ENCODE data around the gene CLINT1. TPM values are rescaled to one million over a fixed set of nuclear protein-coding genes. Genes with fewer than 3 reads are reported as not detected.

Gene CLINT1
- total and polyA plus RNA-seq, 2 of the 13 experiments (the other 11 are each of a cell fraction or from before 2014, with no cell fraction given) = 64.0 to 104 TPM

- H3K4me2 ChIP-seq (ENCODE audit: low read depth, low read length) = no peak overlapping the region
- 0 out of 5 replicates have a peak, but pooled peaks cover 0 to 3% of the 10 kb centered on the region in 2 experiments for H3K36me3 ChIP-seq (replicated peaks in 1 of 2; ENCODE audit: control insufficient read depth in 1 of 2, insufficient read depth in 2 of 2, low read length in 2 of 2)
- in situ Hi-C loops (cut with HindIII; ENCODE audit: extremely low pct_ligation_motif_present, low pct_unique_long_range_greater_than_20kb) (loop anchor here (10.0 kb wide), 1 partner anchor 86 kb away; no protein-coding TSS in a partner anchor), intact Hi-C loops (cut with micrococcal nuclease; ENCODE audit: unreplicated experiment) (no loop called here)
- CTCF ChIA-PET (ENCODE audit: low intra/inter-chr PET ratio, low total read pairs) = interaction anchor here (0.8 kb wide), 1 partner anchor 8 kb away, joined by 3 read pairs; no protein-coding TSS in a partner anchor
- H3K27me3 ChIP-seq (ENCODE audit: control insufficient read depth in 1 of 2, insufficient read depth in 2 of 2, low read length in 2 of 2) = no peaks in the 10 kb centered on the region
- H2AFZ ChIP-seq (ENCODE audit: low read length) = no peak overlapping the region
- H3K9me3 ChIP-seq (ENCODE audit: low read length) = no peaks in the 10 kb centered on the region
- peaks cover 43% of the 10 kb centered on the region for H3K79me2 ChIP-seq (ENCODE audit: insufficient read depth, low read length)
- FAIRE-seq (no peak), ATAC-seq (peak; percentile 75), DNase-seq (ENCODE audit: low spot score) (no peak)
- H3K4me1 ChIP-seq (ENCODE audit: insufficient read depth, low read length) = 0 out of 2 replicates have a peak, but pooled peaks cover 8% of the 10 kb centered on the region
- BruUV-seq (replicated peaks) = no TSS peak
- H3K4me3 ChIP-seq (replicated peaks in 1 of 3; ENCODE audit: insufficient read depth in 1 of 3, low read depth in 2 of 3, low read length in 3 of 3) = no peak overlapping the region
- 98% methylated on average over 4 of the region's 4 CpGs for WGBS (ENCODE audit: low lambda C conversion rate)
- no peak for TF ChIP-seq ZNF251 (CRISPR knock-in tag; IDR thresholded peaks at IDR 0.05)
- TF ChIP-seq ZNF136 (CRISPR knock-in tag; IDR thresholded peaks at IDR 0.05; ENCODE audit: low read depth) = no peak
- no peak for TF ChIP-seq TRIM22 (IDR thresholded peaks at IDR 0.05)
- no peak for TF ChIP-seq CREB3 (CRISPR knock-in tag; IDR thresholded peaks at IDR 0.05)
- no peak for TF ChIP-seq ZBTB8A (CRISPR knock-in tag; IDR thresholded peaks at IDR 0.05; ENCODE audit: borderline replicate concordance, low read depth)
- peak; percentile 38 for TF ChIP-seq CTCF (CRISPR knock-in tag; IDR thresholded peaks at IDR 0.05)
- TF ChIP-seq ZBTB14 (CRISPR knock-in tag; IDR thresholded peaks at IDR 0.05) = no peak
- POLR2A ChIA-PET = no interaction called here
- H4K20me1 ChIP-seq (ENCODE audit: insufficient read depth, low read length) = peaks cover 4% of the 10 kb centered on the region; the same call in 1 of the 2 replicates
- H3K9ac ChIP-seq (ENCODE audit: insufficient read depth, low read depth, low read length) = no peak overlapping the region
- H3K27ac ChIP-seq (ENCODE audit: extremely low read length, insufficient read depth, low read length) = no peak overlapping the region
Observed at GRCh38 chr5:157828944-157829639, 29.9 kb downstream of the CLINT1 start.

All from HepG2 (cell line).